H9 (cell line): Measurements from ENCODE around the gene DUOX1. TPM values are rescaled to one million over a fixed set of nuclear protein-coding genes. Genes with fewer than 3 reads are reported as not detected.

ENCODE experiments used
- DNase-seq: peaks from one replicate; pipeline ENCODE4 v3.0.0-alpha.2; 2017
- H2AFZ ChIP-seq: one replicate; pipeline ENCODE4 v1.6.1; 2013; ENCODE audit warnings: mild to moderate bottlenecking, low read length, control low read depth, moderate library complexity
- H2AK5ac ChIP-seq: 2 replicates; pipeline ENCODE4 v1.6.1; 2013; ENCODE audit warnings: low read length, control low read depth, mixed read lengths; ENCODE audit not compliant: insufficient read length
- H2BK120ac ChIP-seq: one replicate; pipeline ENCODE4 v1.6.1; 2013; ENCODE audit warnings: low read depth, mild to moderate bottlenecking, low read length, control low read depth, inconsistent platforms; ENCODE audit not compliant: poor library complexity, severe bottlenecking
- H2BK12ac ChIP-seq: 2 replicates; pipeline ENCODE4 v1.6.1; 2013; ENCODE audit warnings: low read length, control low read depth, mixed read lengths, low read depth; ENCODE audit not compliant: insufficient read length
- H2BK15ac ChIP-seq: 2 replicates; pipeline ENCODE4 v1.6.1; 2013; ENCODE audit warnings: low read depth, low read length, control low read depth
- H2BK20ac ChIP-seq: one replicate; pipeline ENCODE4 v1.6.1; 2013; ENCODE audit warnings: low read depth, mild to moderate bottlenecking, low read length, control low read depth, inconsistent platforms; ENCODE audit not compliant: poor library complexity, severe bottlenecking
- H2BK5ac ChIP-seq: 2 replicates; pipeline ENCODE4 v1.6.1; 2013; ENCODE audit warnings: low read length, control low read depth, mixed read lengths; ENCODE audit not compliant: insufficient read length
- H3K14ac ChIP-seq: 2 replicates; pipeline ENCODE4 v1.6.1; 2013; ENCODE audit warnings: low read length, control low read depth; ENCODE audit not compliant: insufficient read depth
- H3K18ac ChIP-seq: 2 replicates; pipeline ENCODE4 v1.6.1; 2013; ENCODE audit warnings: low read depth, mild to moderate bottlenecking, mixed read lengths, low read length, control low read depth; ENCODE audit not compliant: insufficient read length
- H3K23ac ChIP-seq: 2 replicates; pipeline ENCODE4 v1.6.1; 2013; ENCODE audit warnings: low read length, control low read depth, mixed read lengths, low read depth; ENCODE audit not compliant: insufficient read length
- H3K23me2 ChIP-seq: 2 replicates; pipeline ENCODE4 v1.6.1; 2013; ENCODE audit warnings: low read depth, mild to moderate bottlenecking, mixed read lengths, low read length, control low read depth; ENCODE audit not compliant: insufficient read length, poor library complexity, severe bottlenecking
- H3K27ac ChIP-seq: 2 replicates; pipeline ENCODE4 v1.5.1; 2013; ENCODE audit warnings: low read length, control low read depth, mixed read lengths, low read depth; ENCODE audit not compliant: insufficient read length
- H3K27me3 ChIP-seq: 2 replicates; pipeline ENCODE4 v1.6.1; 2013; ENCODE audit warnings: low read length, control low read depth, inconsistent platforms; ENCODE audit not compliant: insufficient read depth
- H3K4ac ChIP-seq: 2 replicates; pipeline ENCODE4 v1.6.1; 2013; ENCODE audit warnings: low read depth, mild to moderate bottlenecking, control low read depth, inconsistent platforms, low read length, moderate library complexity
- H3K4me1 ChIP-seq: 2 replicates; pipeline ENCODE4 v1.6.1; 2013; ENCODE audit warnings: low read length, control low read depth, inconsistent platforms; ENCODE audit not compliant: insufficient read depth
- H3K4me2 ChIP-seq: 2 replicates; pipeline ENCODE4 v1.6.1; 2013; ENCODE audit warnings: low read length, control low read depth, mixed read lengths; ENCODE audit not compliant: insufficient read length, insufficient read depth
- H3K56ac ChIP-seq: 2 replicates; pipeline ENCODE4 v1.6.1; 2013; ENCODE audit warnings: low read depth, mild to moderate bottlenecking, mixed read lengths, low read length, control low read depth; ENCODE audit not compliant: insufficient read length
- H3K79me1 ChIP-seq: 2 replicates; pipeline ENCODE4 v1.6.1; 2013; ENCODE audit warnings: low read depth, mild to moderate bottlenecking, moderate library complexity, low read length, control low read depth, inconsistent platforms; ENCODE audit not compliant: insufficient read depth, poor library complexity, severe bottlenecking
- H3K79me2 ChIP-seq: 2 replicates; pipeline ENCODE4 v1.6.1; 2013; ENCODE audit warnings: low read length, control low read depth, inconsistent platforms; ENCODE audit not compliant: insufficient read depth
- H3K9ac ChIP-seq: 2 replicates; pipeline ENCODE4 v1.6.1; 2013; ENCODE audit warnings: low read length, control low read depth, mixed read lengths; ENCODE audit not compliant: insufficient read length; ENCODE audit errors: extremely low read depth
- H3K9me3 ChIP-seq: one replicate; pipeline ENCODE4 v1.6.1; 2013; ENCODE audit warnings: low read depth, low read length, inconsistent platforms; ENCODE audit not compliant: control insufficient read depth
- H3T11ph ChIP-seq: one replicate; pipeline ENCODE4 v1.6.1; 2013; ENCODE audit warnings: mild to moderate bottlenecking, low read length, control low read depth, inconsistent platforms
- H4K20me1 ChIP-seq: one replicate; pipeline ENCODE4 v1.6.1; 2013; ENCODE audit not compliant: control insufficient read depth, insufficient read length, insufficient read depth
- H4K5ac ChIP-seq: 2 replicates; pipeline ENCODE4 v1.6.1; 2013; ENCODE audit warnings: low read depth, mild to moderate bottlenecking, mixed read lengths, low read length, control low read depth; ENCODE audit not compliant: insufficient read length
- H4K8ac ChIP-seq: replicated peaks from 2 replicates; pipeline ENCODE4 v1.6.1; 2013; ENCODE audit warnings: low read length, control low read depth, mixed read lengths, low read depth; ENCODE audit not compliant: insufficient read length
- H4K91ac ChIP-seq: 2 replicates; pipeline ENCODE4 v1.6.1; 2013; ENCODE audit warnings: low read depth, mild to moderate bottlenecking, moderate library complexity, mixed read lengths, low read length, control low read depth; ENCODE audit not compliant: insufficient read length
- H3K27ac Mint-ChIP-seq, 3 experiments: 2 replicates in 2 of 3; 3 replicates in 1 of 3; pipeline ENCODE4 v1.8.0; 2020 to 2021; ENCODE audit warnings: mixed read lengths in 3 of 3, mild to moderate bottlenecking in 1 of 3, moderate library complexity in 1 of 3
- H3K27me3 Mint-ChIP-seq: 2 replicates; pipeline ENCODE4 v1.8.0; 2021; ENCODE audit warnings: low read depth, mild to moderate bottlenecking, moderate library complexity, mixed read lengths
- H3K36me3 Mint-ChIP-seq, 3 experiments: 2 replicates in 2 of 3; 3 replicates in 1 of 3; pipeline ENCODE4 v1.8.0; 2020 to 2021; ENCODE audit warnings: low read depth in 3 of 3, mixed read lengths in 3 of 3; ENCODE audit not compliant: insufficient read depth in 1 of 3
- H3K4me1 Mint-ChIP-seq, 2 experiments: 2 replicates each; pipeline ENCODE4 v1.8.0; 2020; ENCODE audit warnings: mixed read lengths in 2 of 2
- H3K4me3 Mint-ChIP-seq, 2 experiments: 2 replicates in 1 of 2; 3 replicates in 1 of 2; pipeline ENCODE4 v1.8.0; 2020 to 2021; ENCODE audit warnings: mild to moderate bottlenecking in 2 of 2, mixed read lengths in 2 of 2, moderate library complexity in 1 of 2
- H3K9me3 Mint-ChIP-seq, 2 experiments: 2 replicates in 1 of 2; 3 replicates in 1 of 2; pipeline ENCODE4 v1.8.0; 2020; ENCODE audit warnings: mild to moderate bottlenecking in 2 of 2, mixed read lengths in 2 of 2, moderate library complexity in 1 of 2
- WGBS: extraction: QIAGEN DNeasy Blood & Tissue Kit; methylation state at CpG from one replicate; pipeline ENCODE4 v1.1.7; 2013; ENCODE audit warnings: missing lambda C conversion rate, low lambda C conversion rate, mixed read lengths; ENCODE audit not compliant: insufficient read length; ENCODE audit errors: extremely low coverage; 5-methylcytosine and 5-hydroxymethylcytosine counted together
- total RNA-seq: library from RNA; stranded (reverse); gene quantifications from 2 replicates; pipeline ENCODE4 v1.2.1, GENCODE V29; 2021
- TF ChIP-seq, protein P1 (sequence below): fragments of 200-600 bp; sonication (generic); conservative IDR thresholded peaks from 3 replicates; pipeline ENCODE4 v1.8.0; 2021; ENCODE audit warnings: antibody characterized with exemption, mild to moderate bottlenecking

Gene DUOX1
- total RNA-seq, 1 experiment from 2014 or later, result 2.6 TPM

DNA sequence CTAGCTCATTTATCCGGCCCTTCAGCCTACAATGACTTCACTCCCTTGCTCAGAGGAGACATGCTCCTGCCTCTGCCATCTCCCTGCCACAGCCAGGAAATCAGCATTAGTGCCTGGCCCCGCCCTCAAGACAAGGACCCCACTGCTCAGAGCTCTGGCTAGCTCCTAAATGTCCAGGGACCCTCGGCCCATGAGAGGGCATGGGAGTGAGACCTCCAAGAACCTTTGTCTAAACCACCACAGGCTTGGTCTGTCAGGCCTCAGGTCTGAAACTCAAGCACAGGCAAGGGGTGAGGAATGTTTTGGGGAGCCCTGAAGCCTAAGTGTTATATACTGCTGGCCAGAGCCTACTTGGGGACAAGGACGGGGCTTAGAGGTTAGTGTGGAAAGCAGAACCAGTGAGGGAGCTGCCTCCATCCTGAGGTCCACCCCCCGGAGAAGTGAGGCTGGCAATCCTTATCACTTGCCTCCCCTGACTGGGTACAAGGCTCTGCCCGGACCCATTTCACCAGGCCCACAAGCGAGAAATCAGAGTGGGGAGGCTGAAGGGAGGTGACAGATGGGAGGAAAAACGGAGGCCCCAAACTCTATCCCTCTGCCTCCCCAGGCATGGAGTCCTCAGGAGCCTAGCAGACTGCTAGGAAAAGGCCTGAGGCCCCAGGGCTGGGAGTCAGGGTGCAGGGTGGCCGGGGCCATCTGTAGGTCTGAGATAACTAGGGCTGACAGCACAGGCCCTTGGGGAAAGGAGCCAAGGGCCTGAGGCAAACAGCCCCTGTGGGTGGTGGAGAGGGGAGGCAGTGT is 39.2 kb downstream of the DUOX1 start:
- Histone ChIP-seq H2BK15ac (no peak overlapping the region), H2BK5ac (no peak overlapping the region), H2BK12ac (no peak overlapping the region), H3K56ac (no peak overlapping the region), H3K18ac (no peak overlapping the region), H4K20me1 (no peaks in the 10 kb centered on the region), H3T11ph (no peak overlapping the region), H4K91ac (no peak overlapping the region), H2BK20ac (no peak overlapping the region), H3K4me2 (no peak overlapping the region), H3K9me3 (no peaks in the 10 kb centered on the region), H3K23me2 (no peaks in the 10 kb centered on the region), H3K9ac (no peak overlapping the region), H3K4ac (no peak overlapping the region), H4K5ac (no peak overlapping the region), H4K8ac (no peak overlapping the region), H3K23ac (no peak overlapping the region), H3K27me3 (no peaks in the 10 kb centered on the region), H3K4me1 (peaks cover 7% of the 10 kb centered on the region), H3K79me2 (no peaks in the 10 kb centered on the region), H2AK5ac (no peak overlapping the region), H3K14ac (no peak overlapping the region; the same call in 1 of the 2 replicates), H3K27ac (no peak overlapping the region), H2BK120ac (no peak overlapping the region), H2AFZ (no peak overlapping the region), H3K79me1 (no peaks in the 10 kb centered on the region)
- no peak overlapping the region; a peak in 1 of 5 replicates for H3K4me3 Mint-ChIP-seq
- no peak overlapping the region; a peak in 1 of 7 replicates for H3K27ac Mint-ChIP-seq
- H3K27me3 Mint-ChIP-seq, result peaks cover 2% of the 10 kb centered on the region; the same call in 1 of the 2 replicates
- DNase-seq, result no peak
- peaks cover 5 to 13% (median 6%) of the 10 kb centered on the region in 3 experiments; a peak in 6 of 7 replicates for H3K36me3 Mint-ChIP-seq
- no CpG with 5 or more reads among the region's 9 CpGs for WGBS
- peaks cover 32 to 37% of the 10 kb centered on the region in 2 experiments for H3K4me1 Mint-ChIP-seq
- no peaks in the 10 kb centered on the region for H3K9me3 Mint-ChIP-seq
- TF ChIP-seq, protein P1, sequence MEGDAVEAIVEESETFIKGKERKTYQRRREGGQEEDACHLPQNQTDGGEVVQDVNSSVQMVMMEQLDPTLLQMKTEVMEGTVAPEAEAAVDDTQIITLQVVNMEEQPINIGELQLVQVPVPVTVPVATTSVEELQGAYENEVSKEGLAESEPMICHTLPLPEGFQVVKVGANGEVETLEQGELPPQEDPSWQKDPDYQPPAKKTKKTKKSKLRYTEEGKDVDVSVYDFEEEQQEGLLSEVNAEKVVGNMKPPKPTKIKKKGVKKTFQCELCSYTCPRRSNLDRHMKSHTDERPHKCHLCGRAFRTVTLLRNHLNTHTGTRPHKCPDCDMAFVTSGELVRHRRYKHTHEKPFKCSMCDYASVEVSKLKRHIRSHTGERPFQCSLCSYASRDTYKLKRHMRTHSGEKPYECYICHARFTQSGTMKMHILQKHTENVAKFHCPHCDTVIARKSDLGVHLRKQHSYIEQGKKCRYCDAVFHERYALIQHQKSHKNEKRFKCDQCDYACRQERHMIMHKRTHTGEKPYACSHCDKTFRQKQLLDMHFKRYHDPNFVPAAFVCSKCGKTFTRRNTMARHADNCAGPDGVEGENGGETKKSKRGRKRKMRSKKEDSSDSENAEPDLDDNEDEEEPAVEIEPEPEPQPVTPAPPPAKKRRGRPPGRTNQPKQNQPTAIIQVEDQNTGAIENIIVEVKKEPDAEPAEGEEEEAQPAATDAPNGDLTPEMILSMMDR, result no peak
